ENCODE data around the gene TSPO2.

Gene TSPO2

DNA sequence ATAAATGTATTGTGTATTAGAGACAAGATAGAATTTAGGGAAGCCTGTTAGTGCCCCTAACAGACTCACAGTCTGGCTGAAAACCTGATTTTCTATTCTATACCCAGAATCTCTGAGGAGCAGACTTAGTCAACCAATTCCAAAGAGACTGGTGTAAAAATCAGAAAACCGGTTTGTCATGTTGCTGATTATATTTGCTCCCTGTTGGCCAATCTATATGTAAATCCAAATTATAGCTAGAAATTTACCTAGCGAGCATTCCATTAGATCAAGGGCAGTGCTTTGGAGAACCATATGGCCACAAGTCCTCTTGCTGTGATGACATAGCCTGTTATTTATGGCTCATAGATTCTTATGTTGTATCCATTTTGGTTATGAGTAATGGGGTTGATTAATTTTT, 35.3 kb downstream of the TSPO2 start:
- DNase-seq, result no peak

GRCh38 chr6:41078101-41078500, 35.8 kb downstream of the TSPO2 start:
- no peak for DNase-seq

- DNase-seq, result no peak
Measured at GRCh38 chr6:41079080-41079479, 36.8 kb downstream of the TSPO2 start.

DNA sequence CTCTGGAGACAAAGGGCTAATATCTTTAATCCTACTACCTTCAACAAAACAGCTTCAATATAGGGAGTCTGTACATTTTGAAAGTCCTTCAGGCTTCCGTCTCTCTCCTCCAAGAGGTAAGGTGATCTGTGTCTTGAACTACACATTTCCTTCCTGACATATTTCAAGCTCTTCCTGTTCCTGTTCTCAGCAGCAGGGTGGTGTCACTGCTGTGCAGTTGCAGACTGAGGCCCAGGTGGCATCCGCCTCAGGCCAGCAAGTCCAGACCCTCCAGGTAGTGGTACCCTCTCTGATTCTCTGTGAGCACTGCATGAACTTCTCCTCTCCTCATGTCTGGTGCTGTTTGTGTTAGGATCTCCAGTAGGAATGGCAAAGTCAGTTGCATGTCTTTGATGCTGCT, 38.4 kb downstream of the TSPO2 start:
- DNase-seq, result no peak

- DNase-seq, result no peak
Measured at GRCh38 chr6:41083072-41083471, 40.8 kb downstream of the TSPO2 start.

- no peak for DNase-seq
Measured at GRCh38 chr6:41085182-41085581, 42.9 kb downstream of the TSPO2 start.

- DNase-seq, result no peak
Measured at GRCh38 chr6:41088451-41088850, 46.2 kb downstream of the TSPO2 start.

GRCh38 chr6:41090841-41091761, 48.8 kb downstream of the TSPO2 start:
- no peak for DNase-seq

DNA sequence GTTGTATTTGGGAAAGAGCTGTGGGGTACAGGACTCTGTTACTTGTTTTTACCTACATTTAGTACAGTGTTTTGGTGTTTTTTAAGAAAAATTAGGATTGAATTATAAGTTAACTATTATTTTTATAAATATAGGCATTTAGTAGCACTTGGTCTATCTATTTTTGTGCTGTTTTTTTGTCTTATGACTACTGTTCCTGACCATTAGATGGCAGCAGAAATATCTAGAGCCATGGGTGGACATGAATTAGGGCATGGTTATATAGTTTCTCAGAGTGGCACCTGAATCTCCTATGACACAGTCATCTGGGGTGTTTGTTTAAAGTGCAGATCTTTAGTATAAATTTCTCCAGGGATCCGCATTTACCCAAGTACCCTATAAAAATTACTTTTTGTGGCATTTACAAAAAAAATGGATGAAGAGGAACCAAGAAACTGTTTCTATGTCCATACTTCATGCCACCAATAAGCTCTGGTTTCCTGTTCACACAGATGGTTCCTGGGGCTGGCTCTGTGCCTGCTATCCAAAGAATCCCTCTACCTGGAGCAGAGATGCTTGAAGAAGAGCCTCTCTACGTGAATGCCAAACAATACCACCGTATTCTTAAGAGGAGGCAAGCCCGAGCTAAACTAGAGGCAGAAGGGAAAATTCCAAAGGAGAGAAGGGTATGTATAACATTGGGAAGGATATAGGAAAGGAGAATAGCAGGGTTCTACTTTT, 50.3 kb downstream of the TSPO2 start:
- DNase-seq, result no peak

DNA sequence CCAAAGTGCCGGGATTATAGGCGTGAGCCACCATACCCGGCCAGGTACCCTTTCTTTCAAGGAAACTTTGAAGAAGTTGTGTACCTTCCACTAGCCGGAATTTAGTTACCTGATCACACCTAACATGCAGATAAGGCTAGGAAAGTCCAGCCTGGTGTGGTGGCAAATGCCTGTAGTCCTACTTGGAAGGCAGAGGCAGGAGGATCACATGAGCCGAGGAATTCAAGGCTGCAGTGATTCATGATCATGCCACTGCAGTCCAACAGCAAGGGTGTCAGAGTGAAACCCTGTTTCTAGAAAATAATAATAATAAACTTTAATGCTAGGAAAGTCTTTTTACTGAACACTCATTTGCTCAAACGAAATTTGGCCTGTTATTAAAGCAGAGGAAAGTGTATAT, 51.5 kb downstream of the TSPO2 start:
- DNase-seq, result no peak

Measured in NCI-H187 treated with DMSO at 0.1 percent for 48 hours (cell line).